ENCODE data around the gene TCAF1. TPM values are rescaled to one million over a fixed set of nuclear protein-coding genes. Genes with fewer than 3 reads are reported as not detected.

Gene TCAF1
- total RNA-seq, 1 donor from 2014 or later: 42.6 TPM

- intact Hi-C loops (cut with DNase I): no loop called here
- no peak for ATAC-seq
- no peak for DNase-seq
- H3K27ac ChIP-seq: no peak overlapping the region
- H3K4me1 ChIP-seq: no peaks in the 10 kb centered on the region
- TF ChIP-seq, protein P1, sequence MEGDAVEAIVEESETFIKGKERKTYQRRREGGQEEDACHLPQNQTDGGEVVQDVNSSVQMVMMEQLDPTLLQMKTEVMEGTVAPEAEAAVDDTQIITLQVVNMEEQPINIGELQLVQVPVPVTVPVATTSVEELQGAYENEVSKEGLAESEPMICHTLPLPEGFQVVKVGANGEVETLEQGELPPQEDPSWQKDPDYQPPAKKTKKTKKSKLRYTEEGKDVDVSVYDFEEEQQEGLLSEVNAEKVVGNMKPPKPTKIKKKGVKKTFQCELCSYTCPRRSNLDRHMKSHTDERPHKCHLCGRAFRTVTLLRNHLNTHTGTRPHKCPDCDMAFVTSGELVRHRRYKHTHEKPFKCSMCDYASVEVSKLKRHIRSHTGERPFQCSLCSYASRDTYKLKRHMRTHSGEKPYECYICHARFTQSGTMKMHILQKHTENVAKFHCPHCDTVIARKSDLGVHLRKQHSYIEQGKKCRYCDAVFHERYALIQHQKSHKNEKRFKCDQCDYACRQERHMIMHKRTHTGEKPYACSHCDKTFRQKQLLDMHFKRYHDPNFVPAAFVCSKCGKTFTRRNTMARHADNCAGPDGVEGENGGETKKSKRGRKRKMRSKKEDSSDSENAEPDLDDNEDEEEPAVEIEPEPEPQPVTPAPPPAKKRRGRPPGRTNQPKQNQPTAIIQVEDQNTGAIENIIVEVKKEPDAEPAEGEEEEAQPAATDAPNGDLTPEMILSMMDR (IDR thresholded peaks at IDR 0.05): no peak
- no peaks in the 10 kb centered on the region for H3K9me3 ChIP-seq
- H3K36me3 ChIP-seq: no peaks in the 10 kb centered on the region
- no peaks in the 10 kb centered on the region for H3K27me3 ChIP-seq
- no peak overlapping the region for H3K4me3 ChIP-seq
Measured at GRCh38 chr7:143938379-143939243, 36.6 kb upstream of the TCAF1 start.

DNA sequence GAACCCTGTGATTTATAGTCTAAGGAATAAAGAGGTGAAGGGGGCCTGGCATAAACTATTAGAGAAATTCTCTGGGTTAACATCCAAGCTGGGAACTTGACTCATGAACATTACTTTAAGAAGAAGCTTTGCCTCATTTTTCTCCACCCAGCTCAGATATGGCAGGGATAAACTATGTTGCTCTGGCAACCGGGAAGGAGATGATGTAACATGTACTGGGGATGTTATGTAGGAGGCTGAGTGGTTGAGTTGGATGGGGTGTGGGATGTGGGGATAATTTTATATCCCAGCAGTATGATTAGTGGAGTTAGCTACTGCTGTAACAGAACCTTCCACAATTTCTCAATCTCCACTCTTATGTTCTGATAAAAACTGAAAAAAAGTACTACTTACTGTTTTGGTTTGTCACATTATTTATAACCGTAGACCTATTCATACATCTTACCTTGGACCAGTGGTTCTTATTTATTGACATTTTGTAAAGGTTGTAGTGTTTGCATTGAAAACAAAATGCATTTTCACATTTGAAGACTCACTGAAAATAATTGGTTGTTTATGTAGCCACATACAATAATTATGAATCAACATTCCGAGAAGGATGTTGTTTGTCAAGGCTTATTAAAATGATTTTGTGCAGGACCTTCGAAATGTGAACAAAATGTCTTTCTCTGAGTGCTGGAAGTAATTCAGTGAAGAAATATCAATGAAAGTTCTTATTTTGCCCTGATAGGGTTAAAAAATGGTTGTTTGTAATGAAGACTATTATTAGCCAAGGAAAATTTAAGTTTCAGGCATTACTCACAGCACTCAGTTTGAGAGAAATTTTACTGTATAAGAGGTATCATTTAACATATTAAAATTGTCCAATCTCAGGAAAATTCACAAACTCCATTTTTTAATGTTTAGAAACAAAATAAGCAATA lies 34.4 kb upstream of the TCAF1 start:
- H3K27ac ChIP-seq: no peak overlapping the region
- no peaks in the 10 kb centered on the region for H3K36me3 ChIP-seq
- TF ChIP-seq, protein P1 (IDR thresholded peaks at IDR 0.05): no peak
- intact Hi-C loops (cut with DNase I): no loop called here
- H3K4me3 ChIP-seq: no peak overlapping the region
- DNase-seq: no peak
- no peak for ATAC-seq
- no peaks in the 10 kb centered on the region for H3K9me3 ChIP-seq
- H3K4me1 ChIP-seq: no peaks in the 10 kb centered on the region
- H3K27me3 ChIP-seq: no peaks in the 10 kb centered on the region

DNA sequence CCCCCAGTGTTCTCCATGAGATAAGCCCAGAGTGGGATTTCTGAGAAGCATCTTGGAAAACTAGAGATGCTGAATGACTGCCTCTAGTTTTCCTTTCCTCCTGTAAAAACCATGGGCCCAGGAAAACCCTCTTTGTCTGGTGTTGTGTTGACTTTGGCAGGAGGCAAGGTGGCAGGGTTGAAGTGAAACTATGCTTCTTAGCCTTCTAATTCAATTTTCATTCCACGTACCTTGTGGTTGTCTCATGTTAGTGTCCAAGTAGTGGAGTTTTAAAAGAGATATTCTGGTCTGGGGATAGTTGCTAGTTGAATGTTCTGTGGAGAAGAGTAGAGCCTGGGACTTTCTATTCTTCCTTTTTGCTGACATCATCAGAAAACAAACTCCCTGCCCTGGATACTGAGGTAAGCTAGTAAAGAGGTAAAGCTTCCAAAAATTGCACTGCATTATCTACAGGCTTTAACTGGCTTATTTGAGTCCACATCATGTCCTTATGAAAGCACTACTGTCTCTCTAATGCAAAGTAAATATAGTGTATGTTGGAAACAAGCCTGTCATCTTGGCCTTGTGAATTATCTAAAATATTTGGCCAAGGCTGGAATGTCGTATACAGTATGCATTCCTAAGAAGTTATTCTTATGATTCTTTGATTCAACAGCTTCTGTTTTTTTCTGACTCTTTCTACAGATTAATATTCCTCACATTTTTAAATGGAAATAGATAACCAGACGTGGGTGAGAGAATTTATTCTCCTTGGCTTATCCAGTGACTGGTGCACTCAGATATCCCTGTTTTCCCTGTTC lies 32.8 kb upstream of the TCAF1 start, which contains the start of gene OR2F2:
TSS of gene OR2F2 (plus strand) at position 708 of the 800 bp plus-strand sequence. CDS start at position 708, 0 bp downstream.
- DNase-seq: no peak
- Histone ChIP-seq H3K27ac (no peak within 1 kb of the TSS), H3K36me3 (no peaks in the 10 kb centered on the region), H3K4me1 (no peaks in the 10 kb centered on the region), H3K9me3 (no peaks in the 10 kb centered on the region), H3K27me3 (no peaks in the 10 kb centered on the region), H3K4me3 (no peak within 1 kb of the TSS)
- ATAC-seq: no peak
- TF ChIP-seq, protein P1 (IDR thresholded peaks at IDR 0.05): no peak
- intact Hi-C loops (cut with DNase I): no loop called here

GRCh38 chr7:143931739-143932138 lies 29.8 kb upstream of the TCAF1 start:
- Histone ChIP-seq H3K36me3 (no peaks in the 10 kb centered on the region), H3K9me3 (no peaks in the 10 kb centered on the region), H3K4me3 (no peak overlapping the region), H3K27me3 (no peaks in the 10 kb centered on the region), H3K27ac (no peak overlapping the region), H3K4me1 (no peaks in the 10 kb centered on the region)
- no peak for ATAC-seq
- intact Hi-C loops (cut with DNase I): no loop called here
- no peak for DNase-seq
- TF ChIP-seq, protein P1 (IDR thresholded peaks at IDR 0.05): no peak

DNA sequence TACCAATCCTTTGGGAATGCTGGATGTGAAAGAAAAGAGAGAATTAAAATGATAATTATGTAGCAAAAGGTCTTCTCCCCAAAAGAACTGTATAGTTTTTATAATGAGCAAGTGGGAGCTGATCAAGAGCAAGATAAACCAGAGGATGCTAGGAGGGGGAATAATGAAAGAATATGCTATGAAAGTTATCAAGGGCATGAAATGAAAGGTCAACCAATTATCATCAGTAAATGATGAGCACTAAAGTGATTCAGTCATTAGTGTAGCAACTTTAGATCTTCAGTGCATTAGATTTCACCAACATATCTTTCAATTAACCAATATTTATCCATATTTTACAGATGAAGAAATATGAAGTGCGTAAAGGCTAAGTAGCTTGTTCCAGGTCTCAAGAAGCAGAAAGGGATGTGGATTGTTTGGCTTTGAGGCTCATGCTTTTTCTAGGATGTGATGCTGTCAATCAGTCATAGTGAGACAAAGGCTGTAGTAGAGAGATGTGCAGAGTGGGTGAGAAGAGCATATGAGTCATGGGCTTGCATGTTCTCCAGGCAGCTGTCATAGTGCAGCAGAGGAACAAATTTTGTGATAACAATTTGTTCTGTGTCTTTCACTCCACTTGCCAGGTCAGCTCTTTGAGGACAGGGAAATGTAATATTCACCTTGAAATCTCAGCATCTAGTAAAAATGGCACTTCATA lies 27.4 kb upstream of the TCAF1 start:
- TF ChIP-seq, protein P1 (IDR thresholded peaks at IDR 0.05): no peak
- H3K27me3 ChIP-seq: no peaks in the 10 kb centered on the region
- no peak overlapping the region for H3K27ac ChIP-seq
- no peaks in the 10 kb centered on the region for H3K9me3 ChIP-seq
- intact Hi-C loops (cut with DNase I): no loop called here
- no peaks in the 10 kb centered on the region for H3K4me1 ChIP-seq
- no peak for DNase-seq
- no peaks in the 10 kb centered on the region for H3K36me3 ChIP-seq
- no peak overlapping the region for H3K4me3 ChIP-seq
- no peak for ATAC-seq

All from upper lobe of right lung (tissue), 1 donor.